Testis (tissue), 3 donors: ENCODE data around the gene ZCCHC14. TPM values are rescaled to one million over a fixed set of nuclear protein-coding genes. Genes with fewer than 3 reads are reported as not detected.

ENCODE experiments used
- DNase-seq: peaks from one replicate; pipeline ENCODE4 v3.0.0-alpha.2; 2019
- H3K27ac ChIP-seq, 2 donors: fragments of 200-600 bp; sonication (generic); one replicate each; pipeline ENCODE4 v1.5.1; 2019
- H3K27me3 ChIP-seq: fragments of 200-600 bp; sonication (generic); one replicate; pipeline ENCODE4 v1.5.1; 2019
- H3K36me3 ChIP-seq: fragments of 200-600 bp; sonication (generic); one replicate; pipeline ENCODE4 v1.5.1; 2017; ENCODE audit warnings: low read depth; ENCODE audit errors: missing control alignments
- H3K4me1 ChIP-seq: fragments of 200-600 bp; sonication (generic); one replicate; pipeline ENCODE4 v1.5.1; 2019
- H3K4me3 ChIP-seq, 2 donors: fragments of 200-600 bp; sonication (generic); one replicate each; pipeline ENCODE4 v1.5.1; 2017 to 2019
- H3K9me3 ChIP-seq: fragments of 200-600 bp; sonication (generic); one replicate; pipeline ENCODE4 v1.5.1; 2017
- CTCF ChIP-seq, 3 experiments: fragments of 450-650 bp in 2 of 3; fragments of 200-600 bp in 1 of 3; sonication (generic) in 1 of 3; IDR thresholded peaks; one replicate each; pipeline ENCODE4 v1.5.1; 2016 to 2019; ENCODE audit warnings: antibody characterized with exemption in 3 of 3, mild to moderate bottlenecking in 2 of 3, moderate library complexity in 1 of 3
- POLR2A ChIP-seq: fragments of 450-650 bp; IDR thresholded peaks from one replicate; pipeline ENCODE4 v1.6.1; 2017; ENCODE audit warnings: antibody characterized with exemption, mild to moderate bottlenecking, moderate library complexity
- WGBS, 2 donors: methylation state at CpG; one replicate each; pipeline ENCODE4 v1.1.5; 2018; 5-methylcytosine and 5-hydroxymethylcytosine counted together
- intact Hi-C: fragments of 100-400 bp; cut with DNase I; formaldehyde crosslinking; loops from one replicate; pipeline ENCODE4 v1.15.1; 2023; ENCODE audit warnings: low total_unique reads
- polyA plus RNA-seq: library from polyadenylated mRNA; stranded (reverse); fragments of 350-450 nt; fragmentation: Illumina TruSeq; extraction: RNeasy Lipid Tissue Mini Kit (QIAGEN cat#74804); gene quantifications from one replicate; pipeline ENCODE4 v1.2.3, GENCODE V29; 2014; ENCODE audit warnings: low read depth, low replicate concordance; ENCODE audit not compliant: insufficient read depth
- total RNA-seq, 2 donors: library from RNA; depleted of rRNA; stranded (reverse); fragments of >200 nt; gene quantifications; one replicate each; pipeline ENCODE4 v1.2.3, GENCODE V29; 2016

The ZCCHC14 gene
- total and polyA plus RNA-seq, 3 donors from 2014 or later: 82.3 to 130 (median 94.0) TPM

GRCh38 chr16:87474566-87474996 lies 18.2 kb downstream of the ZCCHC14 start:
- no peaks in the 10 kb centered on the region for H3K36me3 ChIP-seq
- no peak for TF ChIP-seq CTCF (IDR thresholded peaks at IDR 0.05)
- TF ChIP-seq POLR2A: no peak
- intact Hi-C loops: no loop called here
- no peak overlapping the region for H3K4me3 ChIP-seq
- no peaks in the 10 kb centered on the region for H3K27me3 ChIP-seq
- DNase-seq: no peak
- H3K27ac ChIP-seq: no peak overlapping the region
- 58 to 67% methylated on average over 6 to 7 of the region's 7 CpGs for WGBS, 2 donors
- no peaks in the 10 kb centered on the region for H3K9me3 ChIP-seq
- peaks cover 26% of the 10 kb centered on the region for H3K4me1 ChIP-seq

- no peak overlapping the region for H3K27ac ChIP-seq
Observed at GRCh38 chr16:87474017-87474416, 18.8 kb downstream of the ZCCHC14 start.

GRCh38 chr16:87472935-87473334 lies 19.9 kb downstream of the ZCCHC14 start:
- H3K36me3 ChIP-seq: no peaks in the 10 kb centered on the region
- intact Hi-C loops: no loop called here
- TF ChIP-seq POLR2A (no peak), CTCF (IDR thresholded peaks at IDR 0.05) (no peak)
- no peak overlapping the region for H3K27ac ChIP-seq
- no peaks in the 10 kb centered on the region for H3K27me3 ChIP-seq
- no peak for DNase-seq
- no peak overlapping the region for H3K4me3 ChIP-seq
- no peaks in the 10 kb centered on the region for H3K9me3 ChIP-seq
- peaks cover 26% of the 10 kb centered on the region for H3K4me1 ChIP-seq
- WGBS, 2 donors: 92 to 98% methylated on average over 6 of the region's 6 CpGs

More at GRCh38 chr16:87474017-87474416, 18.8 kb downstream of the ZCCHC14 start:
- DNase-seq: no peak
- intact Hi-C loops: no loop called here
- 90 to 91% methylated on average over 4 of the region's 4 CpGs for WGBS, 2 donors
- H3K9me3 ChIP-seq: no peaks in the 10 kb centered on the region
- H3K4me1 ChIP-seq: peaks cover 26% of the 10 kb centered on the region
- no peaks in the 10 kb centered on the region for H3K27me3 ChIP-seq
- no peak overlapping the region for H3K4me3 ChIP-seq
- H3K36me3 ChIP-seq: no peaks in the 10 kb centered on the region
- TF ChIP-seq CTCF (IDR thresholded peaks at IDR 0.05) (no peak), POLR2A (no peak)

DNA sequence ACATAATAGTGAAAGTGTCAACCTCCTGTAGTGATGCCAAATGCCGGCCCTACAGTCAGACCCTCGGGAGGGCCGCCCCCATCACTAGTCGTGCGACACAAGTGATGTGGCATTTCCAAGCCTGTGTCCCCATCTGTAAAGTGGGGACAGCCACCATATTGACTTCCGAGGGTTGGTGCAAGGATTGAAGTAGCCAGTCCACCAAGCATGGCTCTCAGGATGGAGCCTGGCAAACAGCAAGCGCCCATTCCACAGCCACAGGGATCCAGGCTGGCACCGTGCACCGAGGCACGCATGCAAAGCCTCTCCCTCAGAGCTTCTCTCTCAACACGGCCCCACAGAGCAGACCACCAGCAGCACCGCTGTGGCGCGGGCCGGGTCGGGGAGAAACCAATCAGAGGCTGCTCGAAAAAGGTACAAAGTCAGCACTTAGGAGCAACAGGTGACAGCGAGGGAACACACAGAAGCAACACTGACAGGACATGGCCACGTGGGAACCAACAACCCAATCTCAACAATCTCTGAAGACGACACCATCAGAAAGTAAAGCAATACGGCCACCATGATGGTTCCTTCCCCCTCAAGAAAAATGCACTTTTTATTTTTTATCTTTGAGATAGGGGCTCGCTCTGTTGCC lies 20.6 kb downstream of the ZCCHC14 start:
- Histone ChIP-seq H3K27me3 (no peaks in the 10 kb centered on the region), H3K36me3 (no peaks in the 10 kb centered on the region), H3K4me1 (peaks cover 26% of the 10 kb centered on the region), H3K4me3 (no peak overlapping the region), H3K9me3 (no peaks in the 10 kb centered on the region), H3K27ac (no peak overlapping the region)
- no peak for DNase-seq
- intact Hi-C loops: no loop called here
- 89 to 90% methylated on average over 18 to 22 of the region's 22 CpGs for WGBS, 2 donors
- TF ChIP-seq POLR2A (no peak), CTCF (IDR thresholded peaks at IDR 0.05) (no peak)
